Pancreas (tissue), 10 donors: ENCODE data around the gene CFAP54. TPM values are rescaled to one million over a fixed set of nuclear protein-coding genes. Genes with fewer than 3 reads are reported as not detected.

Source experiments
- ATAC-seq, 4 donors: fragments of 200-7000 bp; cut with Tn5 transposase; one replicate each; pipeline versions ENCODE4 v1.8.0 to v1.9.1; 2020; ENCODE audit warnings: mild to moderate bottlenecking in 4 of 4, moderate library complexity in 4 of 4
- DNase-seq, 6 donors: peaks; one replicate each; pipeline ENCODE4 v3.0.0-alpha.2; 2020
- FAIRE-seq: peaks from 2 replicates; lab custom pipeline; 2012; peaks lifted over from hg19 to GRCh38; lab: Jason Lieb, UNC
- H3K27ac ChIP-seq, 4 donors: fragments of 200-600 bp; sonication (generic); 1 replicate in 3 of 4; 2 replicates in 1 of 4; pipeline versions ENCODE4 v1.5.0 to v1.8.0; 2020
- H3K27me3 ChIP-seq, 4 donors: fragments of 200-600 bp; one replicate each; pipeline ENCODE4 v1.8.0; 2021
- H3K36me3 ChIP-seq, 3 donors: fragments of 200-600 bp; sonication (generic) in 1 of 3; one replicate each; pipeline versions ENCODE4 v1.5.0 to v1.8.0; 2020 to 2021
- H3K4me1 ChIP-seq, 3 donors: fragments of 200-600 bp; one replicate each; pipeline ENCODE4 v1.8.0; 2021
- H3K4me3 ChIP-seq, 4 donors: fragments of 200-600 bp; sonication (generic) in 2 of 4; one replicate each; pipeline versions ENCODE4 v1.5.0 to v1.8.0; 2020 to 2021
- H3K9me3 ChIP-seq, 4 donors: fragments of 200-600 bp; one replicate each; pipeline ENCODE4 v1.8.0; 2021
- CTCF ChIP-seq, 4 donors: fragments of 200-600 bp; sonication (generic) in 3 of 4; IDR thresholded peaks; one replicate each; pipeline versions ENCODE4 v1.5.0 to v1.8.0; 2021; ENCODE audit warnings: antibody characterized with exemption in 4 of 4
- WGBS, 2 donors: extraction: QIAGEN DNeasy Blood & Tissue Kit; methylation state at CpG; one replicate each; pipeline ENCODE4 v1.1.7; 2013; 5-methylcytosine and 5-hydroxymethylcytosine counted together
- intact Hi-C, 3 donors: fragments of 100-400 bp; cut with DNase I; formaldehyde crosslinking; loops; one replicate each; pipeline versions ENCODE4 v1.11.1 to v1.14.2; 2022
- polyA plus RNA-seq, 2 donors: library from polyadenylated mRNA; stranded (reverse); fragments of 200-250 nt; gene quantifications; one replicate each; pipeline ENCODE4 v1.2.3, GENCODE V29; 2013
- total RNA-seq, 6 donors: library from RNA; stranded (reverse); fragmentation: NEBNext Ultra II Directional in 4 of 6; extraction: Animal tissue kit (Norgen Biotek cat#: 25700) in 4 of 6; gene quantifications; one replicate each; pipeline versions ENCODE4 v1.2.1 to v1.2.4, GENCODE V29; 2021 to 2023
- donor health status: healthy with polysubstance abuse.
- donor health status: DM: no; HTN: no; CAD: no; lungs with moderate emphysema.
- donor health status: DM: no; HTN: no; CAD: no.
- donor health status: control.
- donor health status: control.
- donor health status: Bipolar disorder and iron deficiency.
- donor health status: DM: yes; HTN: yes; CAD: no.
- donor health status: DM: no; HTN: no; CAD: no.
- donor health status: DM: no; HTN: no; CAD: no.
- donor health status: DM: yes; HTN: yes; CAD: no.

The CFAP54 gene
- total and polyA plus RNA-seq, 8 donors: 0.02 to 0.21 (median 0.11) TPM

- no peak for ATAC-seq
- no peak for TF ChIP-seq CTCF (IDR thresholded peaks at IDR 0.05)
- DNase-seq: no peak
- H3K36me3 ChIP-seq: no peaks in the 10 kb centered on the region
- intact Hi-C loops: no loop called here
- H3K27ac ChIP-seq: no peak overlapping the region
- no peaks in the 10 kb centered on the region for H3K27me3 ChIP-seq
- H3K4me3 ChIP-seq: no peak overlapping the region
- no peaks in the 10 kb centered on the region for H3K9me3 ChIP-seq
- peaks cover 0 to 6% (median 0%) of the 10 kb centered on the region in 3 donors for H3K4me1 ChIP-seq
- FAIRE-seq: no peak
Observed at GRCh38 chr12:96502477-96502876, 13.1 kb downstream of the CFAP54 start.

GRCh38 chr12:96502949-96503532 lies 13.7 kb downstream of the CFAP54 start:
- intact Hi-C loops: no loop called here
- no peak for TF ChIP-seq CTCF (IDR thresholded peaks at IDR 0.05)
- no peak for ATAC-seq
- no peaks in the 10 kb centered on the region for H3K36me3 ChIP-seq
- H3K9me3 ChIP-seq: no peaks in the 10 kb centered on the region
- no peak overlapping the region for H3K4me3 ChIP-seq
- no peaks in the 10 kb centered on the region for H3K27me3 ChIP-seq
- H3K4me1 ChIP-seq: peaks cover 0 to 6% (median 0%) of the 10 kb centered on the region in 3 donors
- FAIRE-seq: no peak
- 78 to 80% methylated on average over 6 of the region's 6 CpGs for WGBS, 2 donors
- no peak for DNase-seq
- no peak overlapping the region for H3K27ac ChIP-seq

GRCh38 chr12:96503976-96504375 lies 14.6 kb downstream of the CFAP54 start:
- Histone ChIP-seq H3K9me3 (no peaks in the 10 kb centered on the region), H3K4me1 (peaks cover 0 to 6% (median 0%) of the 10 kb centered on the region in 3 donors), H3K4me3 (no peak overlapping the region), H3K27me3 (no peaks in the 10 kb centered on the region), H3K27ac (no peak overlapping the region), H3K36me3 (no peaks in the 10 kb centered on the region)
- no peak for ATAC-seq
- no peak for DNase-seq
- intact Hi-C loops: no loop called here
- no peak for FAIRE-seq
- TF ChIP-seq CTCF (IDR thresholded peaks at IDR 0.05): no peak

DNA sequence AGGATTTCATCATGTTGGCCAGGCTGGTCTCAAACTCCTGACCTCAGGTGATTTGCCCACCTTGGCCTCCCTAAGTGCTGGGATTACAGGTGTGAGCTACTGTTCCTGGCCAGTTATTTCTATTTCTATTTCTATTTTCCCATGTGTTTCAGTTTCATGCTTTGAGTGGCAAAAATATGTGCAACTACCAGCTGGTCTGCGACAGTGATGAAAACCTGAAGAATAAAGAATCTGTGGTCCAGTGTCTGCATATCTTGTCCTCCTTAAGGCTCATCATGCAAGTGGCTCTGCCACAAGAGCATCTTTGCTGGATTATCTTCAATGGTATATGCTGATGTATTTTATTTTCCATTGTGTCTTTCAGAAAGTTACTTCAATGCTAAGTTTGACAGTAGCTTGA lies 17.4 kb downstream of the CFAP54 start:
- no peaks in the 10 kb centered on the region for H3K36me3 ChIP-seq
- WGBS, 2 donors: 87 to 98% methylated on average over 1 of the region's 1 CpG
- no peaks in the 10 kb centered on the region for H3K27me3 ChIP-seq
- no peaks in the 10 kb centered on the region for H3K4me1 ChIP-seq
- no peaks in the 10 kb centered on the region for H3K9me3 ChIP-seq
- H3K27ac ChIP-seq: no peak overlapping the region
- intact Hi-C loops: no loop called here
- ATAC-seq: no peak
- FAIRE-seq: no peak
- TF ChIP-seq CTCF (IDR thresholded peaks at IDR 0.05): no peak
- no peak overlapping the region for H3K4me3 ChIP-seq
- DNase-seq: no peak

GRCh38 chr12:96510306-96510764 lies 21.0 kb downstream of the CFAP54 start:
- no peak for FAIRE-seq
- WGBS, 2 donors: 70 to 79% methylated on average over 3 of the region's 3 CpGs

More at GRCh38 chr12:96510306-96510764, 21.0 kb downstream of the CFAP54 start:
- no peak overlapping the region for H3K4me3 ChIP-seq
- no peaks in the 10 kb centered on the region for H3K9me3 ChIP-seq
- H3K27me3 ChIP-seq: no peaks in the 10 kb centered on the region
- ATAC-seq (peak in 1 of 4 donors; percentile 35), DNase-seq (no peak)
- TF ChIP-seq CTCF (IDR thresholded peaks at IDR 0.05): no peak
- intact Hi-C loops: loop anchor here in 2 of 3 donors (10.0 kb wide), 1 partner anchor 446 kb away; no protein-coding TSS in a partner anchor
- H3K27ac ChIP-seq: no peak overlapping the region
- H3K4me1 ChIP-seq: no peaks in the 10 kb centered on the region
- no peaks in the 10 kb centered on the region for H3K36me3 ChIP-seq
